D721Med (cell line): ENCODE measurements around the gene DMRTB1.

Experiments used
- DNase-seq: peaks from one replicate; pipeline ENCODE4 v3.0.0; 2011; ENCODE audit warnings: low spot score; ENCODE audit not compliant: insufficient read length
- FAIRE-seq: peaks from 2 replicates; lab custom pipeline; 2011; peaks lifted over from hg19 to GRCh38; lab: Jason Lieb, UNC
- CTCF ChIP-seq: IDR thresholded peaks from 2 replicates; pipeline ENCODE4 v1.5.1; 2012; ENCODE audit warnings: mild to moderate bottlenecking, control low read depth; ENCODE audit not compliant: insufficient read depth; ENCODE audit errors: missing control alignments

Gene DMRTB1

DNA sequence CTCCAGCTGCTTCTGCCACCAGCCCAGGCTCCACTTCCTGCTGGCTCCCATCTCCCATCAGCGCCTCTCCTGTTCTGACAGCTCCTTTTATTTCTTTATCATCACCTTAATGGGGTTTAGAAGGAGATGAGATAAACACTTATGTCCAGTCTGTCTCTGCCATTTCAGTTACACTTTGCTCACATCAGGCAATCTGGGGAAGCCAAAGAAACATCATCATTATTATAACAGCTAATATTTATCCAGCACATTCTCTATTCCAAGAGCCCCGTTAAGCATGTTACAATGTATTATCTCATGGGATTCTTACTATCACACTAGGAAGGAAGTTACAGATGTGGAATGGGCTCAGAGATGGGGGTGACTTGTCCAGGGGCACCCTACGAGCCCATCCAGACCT is 31.2 kb downstream of the DMRTB1 start:
- TF ChIP-seq CTCF: no peak
- FAIRE-seq (no peak), DNase-seq (no peak)

- no peak for DNase-seq
- no peak for TF ChIP-seq CTCF
- no peak for FAIRE-seq
Observed at GRCh38 chr1:53495633-53496345, 36.6 kb downstream of the DMRTB1 start.

- no peak for DNase-seq
- no peak for FAIRE-seq
- no peak for TF ChIP-seq CTCF
Observed at GRCh38 chr1:53498555-53499131, 39.4 kb downstream of the DMRTB1 start.

DNA sequence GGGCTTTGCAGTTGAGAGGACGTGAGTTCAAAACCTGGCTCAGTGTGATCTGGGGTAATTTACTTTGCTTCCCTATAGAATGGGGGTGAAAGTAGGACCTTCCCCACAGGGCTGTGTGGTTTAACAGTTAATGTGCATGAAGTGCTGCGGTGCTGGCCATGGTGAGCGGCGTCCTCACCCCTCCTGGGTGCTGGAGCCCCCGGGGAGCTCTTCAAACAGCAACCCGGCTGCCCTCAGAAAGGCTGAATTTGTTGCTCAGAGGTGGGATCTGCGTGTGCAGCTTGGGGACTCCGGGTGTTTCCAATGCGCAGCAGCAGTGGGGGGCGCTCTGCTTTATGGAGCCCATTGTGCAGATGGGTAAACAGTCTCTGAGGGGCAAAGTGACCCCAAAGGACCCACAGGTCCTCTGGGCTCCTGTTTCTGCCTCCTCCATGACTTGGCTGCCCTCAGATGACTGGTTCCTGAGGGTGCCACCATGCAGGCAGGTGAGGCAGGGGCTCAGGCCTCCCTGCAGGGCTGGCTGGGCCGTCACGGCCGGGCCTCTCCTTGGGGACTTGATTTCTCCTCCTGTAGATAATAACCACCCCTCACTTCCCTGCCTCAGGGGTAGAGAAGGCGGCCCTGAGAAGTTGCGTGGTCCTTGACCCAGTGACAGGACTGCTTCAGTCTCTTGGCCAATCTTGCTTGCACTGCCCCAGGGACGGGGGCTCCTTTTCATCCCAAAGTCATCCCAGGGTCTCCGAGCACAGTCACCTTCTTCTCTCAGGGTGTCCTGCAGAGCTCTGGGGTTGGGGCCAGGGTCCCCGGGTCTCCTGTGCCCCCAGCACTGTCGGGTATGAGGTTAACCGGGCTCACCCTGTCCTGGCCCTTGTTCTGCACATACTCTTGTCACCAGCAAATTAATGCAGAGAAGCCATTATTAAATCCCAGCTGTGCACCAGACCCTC is 40.3 kb downstream of the DMRTB1 start:
- FAIRE-seq: no peak
- TF ChIP-seq CTCF: no peak
- no peak for DNase-seq

DNA sequence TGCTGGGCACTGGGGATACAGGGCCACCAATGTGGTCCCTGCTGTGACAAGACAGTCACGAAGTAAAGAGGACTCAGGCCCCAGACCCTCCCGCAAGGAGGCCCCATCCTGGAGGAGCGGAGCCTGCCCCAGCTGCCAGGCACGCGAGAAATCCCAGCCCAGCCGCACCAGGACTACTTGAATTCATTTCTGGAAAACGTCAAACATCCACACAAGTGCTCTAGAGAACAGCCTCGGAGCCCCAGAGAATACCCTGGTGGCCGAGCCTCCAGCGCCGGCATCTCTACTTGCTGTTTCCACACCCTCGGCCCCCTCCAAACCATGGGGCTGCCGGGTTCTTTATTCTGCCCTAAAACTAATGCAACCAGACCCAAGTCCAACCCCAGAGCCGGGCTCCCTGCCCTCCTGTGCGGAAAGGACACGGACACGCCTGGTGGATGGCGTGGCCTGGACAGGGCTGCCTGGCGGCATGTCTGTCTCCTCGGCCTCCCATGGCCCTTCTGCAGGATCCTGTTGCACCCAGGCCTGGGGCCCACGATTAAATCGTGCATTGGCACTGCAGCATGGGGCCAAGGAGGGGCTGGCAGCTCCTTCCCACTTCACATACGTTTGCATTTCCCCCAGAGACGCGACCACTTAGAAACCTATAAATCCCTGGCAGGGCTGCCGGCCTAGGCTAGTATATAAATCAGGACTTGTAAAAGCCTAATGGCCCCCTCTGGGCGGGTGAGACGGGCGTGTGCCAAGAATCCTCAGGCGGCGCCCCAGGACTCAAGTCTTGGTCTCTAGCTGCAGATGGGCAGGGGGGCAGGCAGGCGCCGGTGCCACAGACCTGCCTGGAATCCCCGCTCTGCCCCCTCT is 41.2 kb downstream of the DMRTB1 start:
- DNase-seq (no peak), FAIRE-seq (no peak)
- no peak for TF ChIP-seq CTCF

DNA sequence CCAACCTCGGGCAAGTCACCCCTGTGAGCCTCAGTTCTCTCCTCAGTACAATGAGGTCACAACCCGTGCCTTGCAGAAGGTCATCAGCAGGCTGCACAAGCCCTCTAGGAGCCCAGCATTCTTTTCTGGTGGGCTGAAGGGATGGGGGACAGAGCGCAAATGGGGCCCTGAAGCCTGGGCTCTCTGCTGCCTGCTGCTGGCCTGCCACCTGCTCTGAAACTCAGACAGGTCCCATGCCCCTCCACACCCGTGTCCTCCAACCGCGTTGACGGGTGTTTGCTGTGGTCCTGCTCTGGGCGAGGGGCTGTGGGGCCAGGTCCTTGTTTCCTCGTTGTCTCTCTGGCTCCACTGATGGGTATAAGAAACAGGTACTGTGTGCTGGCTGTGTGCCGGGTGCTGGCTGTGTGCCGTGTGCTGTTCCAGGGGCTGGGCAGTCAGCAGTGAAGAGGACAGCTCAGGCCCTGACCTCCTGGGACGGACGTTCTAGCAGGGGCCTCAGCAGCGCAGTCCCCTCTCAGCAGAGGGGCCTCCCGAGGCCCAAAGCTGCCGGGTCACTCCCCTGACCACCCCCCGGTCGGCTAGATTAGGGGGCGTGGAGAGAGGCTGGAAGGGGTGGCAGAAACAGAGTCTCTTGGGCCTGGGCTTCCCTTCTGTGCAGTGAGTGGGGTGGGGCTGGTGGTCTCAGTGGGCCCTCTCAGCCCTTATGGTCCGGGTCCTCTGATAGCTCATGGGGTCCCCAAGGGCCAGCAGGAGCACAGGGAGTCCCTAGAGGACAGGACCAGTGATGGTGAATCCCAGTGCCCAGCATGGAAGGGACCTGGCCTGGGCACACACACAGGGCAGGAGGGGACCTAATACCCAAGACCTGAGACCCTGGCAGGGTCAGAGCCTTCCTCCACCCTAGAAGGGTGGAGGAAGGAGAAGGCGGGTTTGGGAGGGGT is 42.1 kb downstream of the DMRTB1 start:
- no peak for TF ChIP-seq CTCF
- FAIRE-seq (no peak), DNase-seq (no peak)
